SK-N-SH treated with all-trans-retinoic acid at 6 μM for 48 hours (cell line): Measurements from ENCODE around the gene SHISAL2B.

ENCODE experiments used
- ATAC-seq: fragments of 200-7000 bp; cut with Tn5 transposase; 3 replicates; pipeline ENCODE4 v1.9.1; 2020; ENCODE audit warnings: mild to moderate bottlenecking, moderate library complexity
- ARNTL ChIP-seq: fragments of 450-650 bp; formaldehyde crosslinking; IDR thresholded peaks from 2 replicates; pipeline ENCODE4 v1.5.0; 2020; ENCODE audit warnings: low read depth, mild to moderate bottlenecking, moderate library complexity, borderline replicate concordance
- CREB5 ChIP-seq: fragments of 250-450 bp; sonication (Bioruptor Pico); IDR thresholded peaks from 2 replicates; pipeline ENCODE4 v1.5.1; 2020; ENCODE audit warnings: low read depth, mild to moderate bottlenecking, moderate library complexity
- CSRNP3 ChIP-seq: fragments of 250-450 bp; sonication (Bioruptor Pico); IDR thresholded peaks from 2 replicates; pipeline ENCODE4 v1.5.1; 2021; ENCODE audit warnings: mild to moderate bottlenecking, moderate library complexity
- ESRRG ChIP-seq: fragments of 250-450 bp; sonication (Bioruptor Pico); IDR thresholded peaks from 2 replicates; pipeline ENCODE4 v1.6.1; 2021; ENCODE audit warnings: mild to moderate bottlenecking
- GLIS3 ChIP-seq: fragments of 250-450 bp; sonication (Bioruptor Pico); IDR thresholded peaks from 2 replicates; pipeline ENCODE4 v1.5.0; 2020; ENCODE audit warnings: mild to moderate bottlenecking, moderate library complexity
- ISL1 ChIP-seq: fragments of 250-450 bp; sonication (Bioruptor Pico); IDR thresholded peaks from 2 replicates; pipeline ENCODE4 v2.1.2; 2022; ENCODE audit warnings: mild to moderate bottlenecking, moderate library complexity
- OSR1 ChIP-seq: fragments of 250-450 bp; sonication (Bioruptor Pico); IDR thresholded peaks from 2 replicates; pipeline ENCODE4 v1.8.0; 2022; ENCODE audit warnings: moderate library complexity, mild to moderate bottlenecking, inconsistent platforms
- POU6F1 ChIP-seq: fragments of 250-450 bp; sonication (Bioruptor Pico); IDR thresholded peaks from 2 replicates; pipeline ENCODE4 v1.8.0; 2021; ENCODE audit warnings: low read depth, mild to moderate bottlenecking, moderate library complexity, borderline replicate concordance
- PPARA ChIP-seq: fragments of 250-450 bp; sonication (Bioruptor Pico); IDR thresholded peaks from 2 replicates; pipeline ENCODE4 v1.5.0; 2020; ENCODE audit warnings: mild to moderate bottlenecking, borderline replicate concordance
- RARB ChIP-seq: fragments of 250-450 bp; sonication (Bioruptor Pico); IDR thresholded peaks from 2 replicates; pipeline ENCODE4 v1.8.0; 2021; ENCODE audit warnings: mild to moderate bottlenecking, moderate library complexity
- SNAI2 ChIP-seq: fragments of 250-450 bp; sonication (Bioruptor Pico); IDR thresholded peaks from 2 replicates; pipeline ENCODE4 v1.5.0; 2020; ENCODE audit warnings: mild to moderate bottlenecking, moderate library complexity
- TCF4 ChIP-seq: fragments of 250-450 bp; sonication (Bioruptor Pico); IDR thresholded peaks from 2 replicates; pipeline ENCODE4 v1.8.0; 2021; ENCODE audit warnings: mild to moderate bottlenecking, moderate library complexity, borderline replicate concordance
- TOX ChIP-seq: fragments of 250-450 bp; sonication (Bioruptor Pico); IDR thresholded peaks from 2 replicates; pipeline ENCODE4 v1.8.0; 2021; ENCODE audit warnings: mild to moderate bottlenecking, moderate library complexity, borderline replicate concordance
- TSHZ2 ChIP-seq: fragments of 250-450 bp; sonication (Bioruptor Pico); IDR thresholded peaks from 2 replicates; pipeline ENCODE4 v1.5.0; 2020; ENCODE audit warnings: mild to moderate bottlenecking, moderate library complexity
- ZC3H10 ChIP-seq: fragments of 250-450 bp; sonication (Bioruptor Pico); IDR thresholded peaks from 2 replicates; pipeline ENCODE4 v1.5.1; 2021; ENCODE audit warnings: mild to moderate bottlenecking, moderate library complexity
- ZFP3 ChIP-seq: fragments of 250-450 bp; sonication (Bioruptor Pico); IDR thresholded peaks from 2 replicates; pipeline ENCODE4 v1.5.0; 2020; ENCODE audit warnings: mild to moderate bottlenecking, moderate library complexity
- ZFP30 ChIP-seq: fragments of 450-650 bp; formaldehyde crosslinking; IDR thresholded peaks from 2 replicates; pipeline ENCODE4 v1.5.0; 2022; ENCODE audit warnings: mild to moderate bottlenecking, moderate library complexity
- ZNF565 ChIP-seq: fragments of 450-650 bp; formaldehyde crosslinking; conservative IDR thresholded peaks from 2 replicates; pipeline ENCODE4 v1.5.0; 2020; ENCODE audit warnings: low read depth, mild to moderate bottlenecking, moderate library complexity
- ZNF70 ChIP-seq: fragments of 450-650 bp; formaldehyde crosslinking; IDR thresholded peaks from 2 replicates; pipeline ENCODE4 v1.5.0; 2020; ENCODE audit warnings: mild to moderate bottlenecking, moderate library complexity
- ZNF8 ChIP-seq: fragments of 450-650 bp; formaldehyde crosslinking; IDR thresholded peaks from 2 replicates; pipeline ENCODE4 v1.5.0; 2020; ENCODE audit warnings: mild to moderate bottlenecking, moderate library complexity

Gene SHISAL2B

GRCh38 chr5:64754066-64754465 is 63.8 kb downstream of the SHISAL2B start:
- TF ChIP-seq RARB (CRISPR knock-in tag) (no peak), ESRRG (CRISPR knock-in tag) (no peak), ZNF70 (CRISPR knock-in tag) (no peak), TCF4 (no peak), ZNF565 (CRISPR knock-in tag) (no peak), CREB5 (CRISPR knock-in tag) (no peak), OSR1 (CRISPR knock-in tag) (no peak), ARNTL (no peak), TSHZ2 (CRISPR knock-in tag) (no peak), PPARA (CRISPR knock-in tag) (no peak), SNAI2 (CRISPR knock-in tag) (no peak)
- no peak for ATAC-seq

GRCh38 chr5:64758901-64759300 is 68.6 kb downstream of the SHISAL2B start:
- ATAC-seq: no peak
- TF ChIP-seq RARB (CRISPR knock-in tag): no peak
- TF ChIP-seq ZNF8: no peak
- TF ChIP-seq TOX: no peak
- no peak for TF ChIP-seq ZC3H10 (CRISPR knock-in tag)
- TF ChIP-seq ZNF70 (CRISPR knock-in tag): no peak
- TF ChIP-seq CREB5 (CRISPR knock-in tag): no peak
- no peak for TF ChIP-seq POU6F1 (CRISPR knock-in tag)
- no peak for TF ChIP-seq TCF4
- TF ChIP-seq GLIS3 (CRISPR knock-in tag): no peak
- no peak for TF ChIP-seq TSHZ2 (CRISPR knock-in tag)
- TF ChIP-seq ZNF565 (CRISPR knock-in tag): no peak
- TF ChIP-seq ESRRG (CRISPR knock-in tag): no peak
- no peak for TF ChIP-seq SNAI2 (CRISPR knock-in tag)
- no peak for TF ChIP-seq PPARA (CRISPR knock-in tag)
- no peak for TF ChIP-seq ZFP30 (CRISPR knock-in tag)
- no peak for TF ChIP-seq CSRNP3 (CRISPR knock-in tag)
- TF ChIP-seq ISL1 (CRISPR knock-in tag): no peak
- no peak for TF ChIP-seq ZFP3
